K562 (cell line): ENCODE results near the gene NMNAT2. TPM values are rescaled to one million over a fixed set of nuclear protein-coding genes. Genes with fewer than 3 reads are reported as not detected.

ENCODE experiments used
- ATAC-seq: fragments of 200-7000 bp; cut with Tn5 transposase; 3 replicates; pipeline ENCODE4 v1.9.1; 2020; ENCODE audit warnings: moderate library complexity
- BruUV-seq: library from RNA; stranded (reverse); fragments of 400-500 nt; replicated peaks from 2 replicates; lab custom pipeline; 2021; lab: Mats Ljungman, UMichigan
- CTCF ChIA-PET: fragments of 300-600 bp; formaldehyde crosslinking; extraction: SDS; loops from one replicate; lab custom pipeline; 2021; ENCODE audit warnings: low intra/inter-chr PET ratio; lab: Yijun Ruan, JAX
- POLR2A ChIA-PET: fragments of 300-600, 350-650 bp; sonication (Branson Sonifier 250); formaldehyde crosslinking; extraction: SDS; loops from one replicate; lab custom pipeline; 2021; ENCODE audit warnings: antibody characterized with exemption, inconsistent platforms; lab: Yijun Ruan, JAX
- DNase-seq, 4 experiments: peaks; one replicate each; pipeline versions ENCODE4 v3.0.0 to v3.0.0-alpha.2; 2011 to 2018; ENCODE audit warnings: low spot score in 3 of 4, mixed read lengths in 3 of 4; ENCODE audit errors: extremely low read depth in 1 of 4
- FAIRE-seq: peaks from 2 replicates; lab custom pipeline; 2011; peaks lifted over from hg19 to GRCh38; lab: Jason Lieb, UNC
- H2AFZ ChIP-seq: 2 replicates; pipeline ENCODE4 v1.6.0; 2011; ENCODE audit warnings: low read depth, low read length, control low read depth, inconsistent platforms
- H3K27ac ChIP-seq: fragments of 200-600 bp; 3 replicates; pipeline ENCODE4 v1.8.0; 2011; ENCODE audit warnings: low read depth, mild to moderate bottlenecking, control low read depth, inconsistent platforms, low read length, moderate library complexity, mixed read lengths; ENCODE audit errors: extremely low read depth
- H3K27me3 ChIP-seq, 2 experiments: fragments of 300-600 bp in 1 of 2; 2 replicates in 1 of 2; 3 replicates in 1 of 2; pipeline versions ENCODE4 v1.6.0 to v1.8.0; 2011; ENCODE audit warnings: inconsistent platforms in 2 of 2, low read length in 2 of 2, mild to moderate bottlenecking in 1 of 2, mixed read lengths in 1 of 2, moderate library complexity in 1 of 2; ENCODE audit not compliant: control insufficient read depth in 2 of 2, insufficient read depth in 2 of 2
- H3K36me3 ChIP-seq: fragments of 300-600 bp; 3 replicates; pipeline ENCODE4 v1.8.0; 2011; ENCODE audit warnings: mild to moderate bottlenecking, low read length, inconsistent platforms; ENCODE audit not compliant: control insufficient read depth, insufficient read depth
- H3K4me1 ChIP-seq, 2 experiments: fragments of 200-600 bp in 1 of 2; replicated peaks in 1 of 2; 2 replicates in 1 of 2; 3 replicates in 1 of 2; pipeline versions ENCODE4 v1.5.1 to v1.8.0; 2011; ENCODE audit warnings: inconsistent platforms in 2 of 2, low read length in 2 of 2, mild to moderate bottlenecking in 1 of 2, mixed read lengths in 1 of 2, moderate library complexity in 1 of 2; ENCODE audit not compliant: control insufficient read depth in 2 of 2, insufficient read depth in 2 of 2
- H3K4me2 ChIP-seq: 2 replicates; pipeline ENCODE4 v1.6.1; 2011; ENCODE audit warnings: low read length, control low read depth, inconsistent platforms, mixed read lengths; ENCODE audit not compliant: insufficient read depth
- H3K4me3 ChIP-seq: fragments of 200-600 bp; sonication (generic), shearing (Covaris generic); 2 replicates; pipeline ENCODE4 v1.5.1; 2016; ENCODE audit warnings: control low read depth, inconsistent platforms
- H3K79me2 ChIP-seq: fragments of 200-600 bp; 3 replicates; pipeline ENCODE4 v1.8.0; 2011; ENCODE audit warnings: low read length, inconsistent platforms; ENCODE audit not compliant: control insufficient read depth, insufficient read depth
- H3K9ac ChIP-seq, 2 experiments: 2 replicates each; pipeline versions ENCODE4 v1.6.0 to v1.6.1; 2011; ENCODE audit warnings: low read depth in 2 of 2, low read length in 2 of 2, control low read depth in 1 of 2, inconsistent platforms in 1 of 2, mild to moderate bottlenecking in 1 of 2, mixed read lengths in 1 of 2; ENCODE audit not compliant: insufficient read depth in 1 of 2
- H3K9me1 ChIP-seq: one replicate; pipeline ENCODE4 v1.6.0; 2011; ENCODE audit warnings: inconsistent platforms, mild to moderate bottlenecking, low read length, moderate library complexity; ENCODE audit not compliant: control insufficient read depth, insufficient read depth
- H3K9me3 ChIP-seq: replicated peaks from 2 replicates; pipeline ENCODE4 v1.5.1; 2011; ENCODE audit warnings: low read depth, low read length, inconsistent platforms; ENCODE audit not compliant: control insufficient read depth, insufficient read depth
- H4K20me1 ChIP-seq: replicated peaks from 2 replicates; pipeline ENCODE4 v1.6.1; 2011; ENCODE audit warnings: low read length, inconsistent platforms, mixed read lengths; ENCODE audit not compliant: control insufficient read depth, insufficient read depth
- ADNP ChIP-seq: fragments of 200-800 bp; sonication (Bioruptor generic); IDR thresholded peaks from 2 replicates; pipeline ENCODE4 v1.6.1; 2016; ENCODE audit warnings: missing genetic modification characterization, missing compliant biosample characterization
- CHD2 ChIP-seq: IDR thresholded peaks from 2 replicates; pipeline ENCODE4 v1.6.1; 2011; ENCODE audit warnings: low read depth, low read length
- EHMT2 ChIP-seq: fragments of 450-650 bp; IDR thresholded peaks from 2 replicates; pipeline ENCODE4 v1.6.1; 2018; ENCODE audit warnings: antibody characterized with exemption
- KAT2B ChIP-seq: IDR thresholded peaks from one replicate; pipeline ENCODE4 v1.6.1; 2012; ENCODE audit warnings: low read depth, mild to moderate bottlenecking, control low read depth, inconsistent platforms, low read length, moderate library complexity
- KDM1A ChIP-seq, 2 experiments: fragments of 450-650 bp; IDR thresholded peaks; 2 replicates each; pipeline ENCODE4 v1.6.1; 2016; ENCODE audit warnings: mild to moderate bottlenecking in 2 of 2
- NR2C2 ChIP-seq, 2 experiments: fragments of 200-800 bp in 1 of 2; sonication (Bioruptor generic) in 1 of 2; sonication (generic) in 1 of 2; formaldehyde crosslinking in 1 of 2; IDR thresholded peaks; 2 replicates each; pipeline versions ENCODE4 v1.6.1 to v1.8.0; 2016 to 2022; ENCODE audit warnings: mild to moderate bottlenecking in 1 of 2, missing compliant biosample characterization in 1 of 2, missing genetic modification characterization in 1 of 2, missing genetic modification reagents in 1 of 2
- SMARCA4 ChIP-seq: fragments of 450-650 bp; IDR thresholded peaks from 2 replicates; pipeline ENCODE4 v1.6.1; 2016
- SMC3 ChIP-seq: conservative IDR thresholded peaks from 2 replicates; pipeline ENCODE4 v1.6.1; 2011; ENCODE audit warnings: low read depth, low read length, improper control_type of control experiment; ENCODE audit not compliant: insufficient read depth
- SUPT5H ChIP-seq: fragments of 450-650 bp; IDR thresholded peaks from 2 replicates; pipeline ENCODE4 v1.6.1; 2016
- TFAM ChIP-seq: fragments of 250-450 bp; sonication (Bioruptor Pico); conservative IDR thresholded peaks from 2 replicates; pipeline ENCODE4 v1.5.0; 2021; ENCODE audit warnings: mild to moderate bottlenecking, moderate library complexity
- WGBS: fragments of 100-300 bp; shearing (Covaris generic); methylation state at CpG from one replicate; pipeline ENCODE4 v1.1.6; 2016; ENCODE audit warnings: low coverage, mixed read lengths; ENCODE audit not compliant: insufficient coverage; ENCODE audit errors: missing lambda C conversion rate; 5-methylcytosine and 5-hydroxymethylcytosine counted together
- in situ Hi-C: fragments of 300-500 bp; cut with MboI; formaldehyde crosslinking; loops from 4 replicates; pipeline ENCODE4 v1.15.0; 2018; ENCODE audit warnings: inconsistent platforms, mixed read lengths
- intact Hi-C: fragments of 100-400 bp; cut with micrococcal nuclease; formaldehyde crosslinking; loops from 2 replicates; pipeline ENCODE4 v1.14.2; 2022
- polyA plus RNA-seq, 8 experiments: library from polyadenylated mRNA; depleted of rRNA in 4 of 8; stranded (reverse) in 5 of 8; unstranded in 3 of 8; fragments of >200 nt; fragmentation: Nextera tagmentation in 2 of 8; fragmentation: Illumina TruSeq in 1 of 8; extraction: Ambion mirVana in 2 of 8; extraction: Trizol in 1 of 8; gene quantifications; 2 replicates each; pipeline versions ENCODE4 v1.2.1 to v1.2.3, GENCODE V29; 2011 to 2014; ENCODE audit warnings: inconsistent platforms in 1 of 8, missing spikeins in 1 of 8
- total RNA-seq, 7 experiments: library from RNA; depleted of rRNA in 6 of 7; stranded (reverse); fragments of >200 nt in 6 of 7; fragmentation: Illumina TruSeq in 2 of 7; extraction: Trizol in 2 of 7; gene quantifications; 2 replicates each; pipeline versions ENCODE4 v1.2.1 to v1.2.3, GENCODE V29; 2011 to 2021; ENCODE audit warnings: low replicate concordance in 1 of 7
- TF ChIP-seq, protein P1 (sequence below), 2 experiments: fragments of 450-650 bp in 1 of 2; sonication (generic) in 1 of 2; formaldehyde crosslinking; conservative IDR thresholded peaks; 2 replicates each; pipeline versions ENCODE4 v1.4.0 to v1.8.1; 2020 to 2022; ENCODE audit warnings: mild to moderate bottlenecking in 1 of 2, missing genetic modification reagents in 1 of 2
- TF ChIP-seq, protein P2 (sequence below): fragments of 250-450 bp; sonication (Bioruptor Pico); IDR thresholded peaks from 2 replicates; pipeline ENCODE4 v1.4.0; 2020

Gene NMNAT2
- total and polyA plus RNA-seq, 9 of the 15 experiments (the other 6 are each of a cell fraction or from before 2014, with no cell fraction given), result not detected

DNA sequence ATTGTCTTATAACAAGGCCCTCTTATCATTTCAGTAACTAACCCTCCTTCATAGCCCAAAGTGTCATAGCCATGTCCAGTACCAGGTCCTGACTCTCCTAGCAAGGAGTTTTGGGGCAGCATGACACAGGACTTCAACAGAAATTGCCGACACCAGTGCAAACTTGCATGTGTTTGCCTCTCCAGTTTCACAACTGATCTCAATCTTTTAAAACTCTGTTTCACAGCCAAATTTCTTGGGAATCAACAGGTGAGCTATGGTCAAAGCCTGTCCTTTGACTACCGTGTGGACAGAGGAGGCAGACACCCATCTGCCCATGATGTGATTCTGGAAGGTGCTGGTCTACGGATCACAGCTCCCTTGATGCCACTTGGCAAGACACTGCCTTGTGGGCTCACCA is 195.3 kb downstream of the NMNAT2 start:
- no peak overlapping the region for H3K4me2 ChIP-seq
- no peak overlapping the region for H2AFZ ChIP-seq
- H3K27me3 ChIP-seq, result peaks cover 2 to 37% of the 10 kb centered on the region in 2 experiments; a peak in 4 of 5 replicates
- WGBS, result 4% methylated on average over 3 of the region's 3 CpGs
- H3K79me2 ChIP-seq, result no peaks in the 10 kb centered on the region
- ChIA-PET POLR2A (no interaction called here), CTCF (no interaction called here)
- H3K36me3 ChIP-seq, result no peaks in the 10 kb centered on the region
- H3K9me1 ChIP-seq, result no peaks in the 10 kb centered on the region
- H4K20me1 ChIP-seq, result no peaks in the 10 kb centered on the region
- no peaks in the 10 kb centered on the region for H3K9me3 ChIP-seq
- DNase-seq (no peak), FAIRE-seq (no peak), ATAC-seq (no peak)
- in situ Hi-C loops (no loop called here), intact Hi-C loops (no loop called here)
- no peak overlapping the region for H3K4me3 ChIP-seq
- H3K27ac ChIP-seq, result no peak overlapping the region
- no TSS peak for BruUV-seq
- H3K9ac ChIP-seq, result no peak overlapping the region
- TF ChIP-seq ADNP, result no peak
- no peak for TF ChIP-seq TFAM (CRISPR knock-in tag)
- TF ChIP-seq KAT2B, result no peak
- no peak for TF ChIP-seq CHD2
- no peak for TF ChIP-seq SUPT5H
- no peak for TF ChIP-seq EHMT2
- TF ChIP-seq, protein P1, sequence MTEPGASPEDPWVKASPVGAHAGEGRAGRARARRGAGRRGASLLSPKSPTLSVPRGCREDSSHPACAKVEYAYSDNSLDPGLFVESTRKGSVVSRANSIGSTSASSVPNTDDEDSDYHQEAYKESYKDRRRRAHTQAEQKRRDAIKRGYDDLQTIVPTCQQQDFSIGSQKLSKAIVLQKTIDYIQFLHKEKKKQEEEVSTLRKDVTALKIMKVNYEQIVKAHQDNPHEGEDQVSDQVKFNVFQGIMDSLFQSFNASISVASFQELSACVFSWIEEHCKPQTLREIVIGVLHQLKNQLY (CRISPR knock-in tag; conservative IDR thresholded peaks at IDR 0.05), result no peak
- TF ChIP-seq NR2C2 (CRISPR knock-in tag; IDR thresholded peaks at IDR 0.05), result no peak
- TF ChIP-seq NR2C2 (tag; IDR thresholded peaks at IDR 0.05), result no peak
- TF ChIP-seq SMC3, result no peak
- TF ChIP-seq KDM1A (IDR thresholded peaks at IDR 0.05), result no peak
- no peak for TF ChIP-seq SMARCA4
- TF ChIP-seq, protein P2, sequence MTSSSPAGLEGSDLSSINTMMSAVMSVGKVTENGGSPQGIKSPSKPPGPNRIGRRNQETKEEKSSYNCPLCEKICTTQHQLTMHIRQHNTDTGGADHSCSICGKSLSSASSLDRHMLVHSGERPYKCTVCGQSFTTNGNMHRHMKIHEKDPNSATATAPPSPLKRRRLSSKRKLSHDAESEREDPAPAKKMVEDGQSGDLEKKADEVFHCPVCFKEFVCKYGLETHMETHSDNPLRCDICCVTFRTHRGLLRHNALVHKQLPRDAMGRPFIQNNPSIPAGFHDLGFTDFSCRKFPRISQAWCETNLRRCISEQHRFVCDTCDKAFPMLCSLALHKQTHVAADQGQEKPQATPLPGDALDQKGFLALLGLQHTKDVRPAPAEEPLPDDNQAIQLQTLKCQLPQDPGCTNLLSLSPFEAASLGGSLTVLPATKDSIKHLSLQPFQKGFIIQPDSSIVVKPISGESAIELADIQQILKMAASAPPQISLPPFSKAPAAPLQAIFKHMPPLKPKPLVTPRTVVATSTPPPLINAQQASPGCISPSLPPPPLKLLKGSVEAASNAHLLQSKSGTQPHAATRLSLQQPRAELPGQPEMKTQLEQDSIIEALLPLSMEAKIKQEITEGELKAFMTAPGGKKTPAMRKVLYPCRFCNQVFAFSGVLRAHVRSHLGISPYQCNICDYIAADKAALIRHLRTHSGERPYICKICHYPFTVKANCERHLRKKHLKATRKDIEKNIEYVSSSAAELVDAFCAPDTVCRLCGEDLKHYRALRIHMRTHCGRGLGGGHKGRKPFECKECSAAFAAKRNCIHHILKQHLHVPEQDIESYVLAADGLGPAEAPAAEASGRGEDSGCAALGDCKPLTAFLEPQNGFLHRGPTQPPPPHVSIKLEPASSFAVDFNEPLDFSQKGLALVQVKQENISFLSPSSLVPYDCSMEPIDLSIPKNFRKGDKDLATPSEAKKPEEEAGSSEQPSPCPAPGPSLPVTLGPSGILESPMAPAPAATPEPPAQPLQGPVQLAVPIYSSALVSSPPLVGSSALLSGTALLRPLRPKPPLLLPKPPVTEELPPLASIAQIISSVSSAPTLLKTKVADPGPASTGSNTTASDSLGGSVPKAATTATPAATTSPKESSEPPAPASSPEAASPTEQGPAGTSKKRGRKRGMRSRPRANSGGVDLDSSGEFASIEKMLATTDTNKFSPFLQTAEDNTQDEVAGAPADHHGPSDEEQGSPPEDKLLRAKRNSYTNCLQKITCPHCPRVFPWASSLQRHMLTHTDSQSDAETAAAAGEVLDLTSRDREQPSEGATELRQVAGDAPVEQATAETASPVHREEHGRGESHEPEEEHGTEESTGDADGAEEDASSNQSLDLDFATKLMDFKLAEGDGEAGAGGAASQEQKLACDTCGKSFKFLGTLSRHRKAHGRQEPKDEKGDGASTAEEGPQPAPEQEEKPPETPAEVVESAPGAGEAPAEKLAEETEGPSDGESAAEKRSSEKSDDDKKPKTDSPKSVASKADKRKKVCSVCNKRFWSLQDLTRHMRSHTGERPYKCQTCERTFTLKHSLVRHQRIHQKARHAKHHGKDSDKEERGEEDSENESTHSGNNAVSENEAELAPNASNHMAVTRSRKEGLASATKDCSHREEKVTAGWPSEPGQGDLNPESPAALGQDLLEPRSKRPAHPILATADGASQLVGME (CRISPR knock-in tag), result no peak
- no peaks in the 10 kb centered on the region for H3K4me1 ChIP-seq
